T-helper 9 cell (primary cell): ENCODE data around the gene MRPL1.
"Not testable (repeated sequence)": the region's sequence is repeated elsewhere in the genome, so short reads cannot be mapped to it uniquely, and the experiment has no call there.

ENCODE experiments used
- DNase-seq: peaks from one replicate; pipeline ENCODE4 v3.0.0-alpha.2; 2020

MRPL1 gene

GRCh38 chr4:77920371-77920770, 57.7 kb downstream of the MRPL1 start:
- no peak for DNase-seq

DNA sequence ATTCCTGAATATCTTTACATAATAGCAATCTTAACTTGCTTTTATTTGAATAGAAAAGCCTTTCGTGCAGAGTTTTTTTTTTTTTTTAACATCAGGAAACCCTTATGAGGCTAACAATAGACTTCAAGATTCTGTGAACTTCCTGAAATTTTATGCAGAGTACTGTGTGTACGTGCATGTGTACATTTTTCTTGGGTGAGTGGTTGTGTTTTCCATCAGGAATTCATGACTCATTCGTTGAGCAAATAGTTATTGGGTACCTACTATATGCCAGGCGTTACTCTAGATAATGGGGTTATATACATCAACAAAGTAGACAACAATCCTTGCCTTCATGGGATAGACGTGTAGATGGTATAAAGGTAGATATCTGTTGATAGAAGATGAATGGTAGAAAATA, 59.1 kb downstream of the MRPL1 start:
- DNase-seq = no peak

GRCh38 chr4:77922158-77923094, 59.8 kb downstream of the MRPL1 start:
- DNase-seq = no peak

- DNase-seq = no peak
These were observed 65.6 kb downstream of the MRPL1 start for GRCh38 chr4:77927991-77928925.

DNA sequence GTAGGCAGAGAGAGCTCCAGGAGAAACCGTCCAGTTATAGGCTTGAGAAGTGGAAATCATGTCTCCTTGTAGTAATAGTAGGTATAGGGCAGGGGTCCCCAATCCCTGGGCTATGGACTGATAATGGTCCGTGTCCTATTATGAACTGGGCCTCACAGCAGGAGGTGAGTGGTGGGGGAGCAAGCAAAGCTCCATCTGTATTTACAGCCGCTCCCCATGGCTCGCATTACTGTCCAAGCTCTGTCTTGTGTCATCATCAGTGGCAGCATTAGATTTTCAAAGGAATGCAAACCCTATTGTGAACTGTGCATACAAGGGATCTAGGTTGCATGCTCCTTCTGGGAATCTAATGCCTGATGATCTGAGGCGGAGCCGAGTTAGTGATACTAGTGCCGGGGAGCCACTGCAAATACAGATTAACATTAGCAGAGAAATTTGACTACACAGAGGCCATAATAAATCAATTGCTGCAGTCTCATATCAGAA, 67.6 kb downstream of the MRPL1 start:
- no peak for DNase-seq

DNA sequence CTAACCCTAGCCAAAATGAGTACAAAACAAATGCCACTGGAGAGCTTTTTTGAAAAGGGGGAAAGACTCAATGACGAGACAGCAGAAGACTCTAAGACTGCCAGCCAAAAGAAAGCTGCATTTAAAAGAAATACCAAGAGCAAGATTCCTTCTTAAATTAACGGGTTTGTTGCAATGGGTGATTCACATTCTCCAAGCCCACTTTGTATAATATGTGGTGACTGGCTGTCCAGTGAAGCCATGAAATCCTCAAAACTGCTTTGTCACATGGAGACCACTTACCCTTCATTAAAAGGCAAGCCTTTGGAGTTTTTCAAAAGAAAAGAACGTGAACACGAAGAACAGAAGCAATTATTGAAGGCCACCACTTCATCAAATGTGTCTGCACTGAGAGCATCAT, 68.2 kb downstream of the MRPL1 start:
- no peak for DNase-seq

DNA sequence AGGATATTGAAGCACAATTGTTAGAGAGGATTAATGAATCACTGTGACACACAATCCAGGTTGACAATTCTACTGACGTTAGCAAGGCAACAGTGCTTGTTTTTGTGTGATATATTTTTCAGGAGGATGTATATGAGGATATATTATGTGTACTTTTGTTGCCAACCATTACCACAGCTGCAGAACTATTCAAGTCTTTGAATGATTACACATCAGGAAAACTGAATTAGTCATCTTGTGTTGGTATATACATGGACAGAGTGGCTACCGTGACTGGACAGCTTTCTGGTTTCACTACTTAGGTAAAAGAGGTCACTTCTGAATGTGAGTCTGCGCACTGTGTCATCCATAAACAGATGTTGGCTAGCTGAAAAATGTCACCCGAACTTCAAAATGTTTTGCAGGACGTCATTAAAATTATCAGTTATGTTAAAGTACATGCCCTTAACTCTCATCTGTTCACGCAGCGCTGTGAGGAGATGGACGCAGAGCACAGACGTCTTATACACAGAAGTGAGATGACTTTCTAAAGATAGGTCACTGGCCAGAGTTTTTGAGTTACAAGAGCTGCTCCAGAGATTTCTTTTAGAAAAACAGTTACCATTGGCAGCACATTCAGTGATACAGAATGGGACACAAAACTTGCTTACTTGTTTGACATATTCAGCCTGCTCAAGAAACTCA, 69.0 kb downstream of the MRPL1 start:
- DNase-seq = no peak

- DNase-seq = no peak
These were observed 75.9 kb downstream of the MRPL1 start for GRCh38 chr4:77938560-77938959.

GRCh38 chr4:77945929-77946328, 83.3 kb downstream of the MRPL1 start:
- not testable (repeated sequence) for DNase-seq

DNA sequence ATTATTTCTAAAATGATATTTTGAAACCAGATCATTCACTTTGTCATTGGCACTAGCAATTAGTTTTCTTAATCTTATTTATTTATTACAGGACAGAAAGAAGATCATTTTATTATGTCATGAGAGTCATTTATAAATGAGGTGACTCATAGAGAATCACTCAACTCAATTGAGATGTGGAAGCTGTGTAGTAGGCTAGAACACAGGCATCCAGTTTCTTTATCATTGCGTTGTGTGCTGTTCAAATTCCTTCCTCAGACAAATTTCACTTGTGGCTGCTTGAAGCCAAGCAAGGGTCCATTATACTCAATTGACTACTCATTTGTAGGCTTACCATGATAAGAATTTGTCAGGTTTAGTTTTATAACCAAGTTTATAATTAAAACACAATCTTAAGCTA, 87.6 kb downstream of the MRPL1 start:
- no peak for DNase-seq

DNA sequence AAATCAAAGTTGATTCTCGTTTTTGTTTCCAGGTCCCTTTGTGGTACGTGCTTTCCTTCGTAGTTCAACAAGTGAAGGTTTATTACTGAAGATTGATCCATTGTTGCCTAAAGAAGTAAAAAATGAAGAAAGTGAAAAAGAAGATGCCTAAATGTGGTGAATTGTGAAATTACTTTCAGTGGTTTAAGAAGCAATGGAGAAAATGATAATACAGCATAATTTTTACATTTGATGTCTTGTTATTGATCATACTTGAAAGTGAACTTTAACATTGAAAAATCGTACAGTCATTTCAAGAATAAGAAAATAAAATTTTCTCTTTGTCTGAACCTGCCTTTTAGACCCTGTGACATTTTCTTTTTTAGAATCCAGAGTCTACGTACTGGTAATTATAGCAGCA, 89.8 kb downstream of the MRPL1 start:
- DNase-seq = no peak

GRCh38 chr4:77954690-77955089, 92.1 kb downstream of the MRPL1 start:
- DNase-seq = no peak

DNA sequence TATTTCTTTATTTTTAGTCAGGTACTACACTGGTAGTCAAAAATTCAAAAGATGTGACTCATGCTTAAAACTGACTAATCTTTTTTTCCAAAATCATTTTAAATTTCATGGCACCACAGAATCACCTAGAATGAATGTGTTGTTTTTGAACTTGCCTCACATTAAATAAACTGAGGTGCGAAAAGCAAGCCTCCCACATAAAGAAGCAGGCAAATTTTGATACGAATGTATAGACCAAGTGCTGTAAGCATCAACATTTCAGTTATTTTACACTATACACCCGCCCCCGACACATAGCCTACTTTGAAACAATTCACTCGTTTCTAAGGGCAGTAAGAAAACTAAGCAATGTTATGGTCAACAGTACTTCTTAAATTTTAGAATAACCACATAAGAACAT, 94.3 kb downstream of the MRPL1 start:
- no peak for DNase-seq

DNA sequence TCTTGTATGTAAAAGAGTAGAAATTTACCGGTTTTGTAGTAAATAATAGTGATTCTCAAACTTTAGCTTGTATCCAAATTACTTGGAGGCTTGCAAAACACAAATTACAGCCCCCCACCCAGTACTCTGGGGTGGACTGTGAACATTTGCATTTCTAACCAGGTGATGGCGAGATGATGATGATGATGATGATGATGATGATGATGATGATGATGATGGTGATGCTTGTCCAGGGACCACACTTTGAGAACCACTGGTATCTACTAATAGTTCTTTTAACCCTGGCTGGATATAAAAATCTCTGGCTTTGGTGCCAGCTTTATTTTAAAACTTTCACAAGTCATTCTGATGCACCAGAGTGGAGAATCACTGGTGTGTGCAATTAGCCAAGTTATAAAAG, 96.3 kb downstream of the MRPL1 start:
- no peak for DNase-seq

DNA sequence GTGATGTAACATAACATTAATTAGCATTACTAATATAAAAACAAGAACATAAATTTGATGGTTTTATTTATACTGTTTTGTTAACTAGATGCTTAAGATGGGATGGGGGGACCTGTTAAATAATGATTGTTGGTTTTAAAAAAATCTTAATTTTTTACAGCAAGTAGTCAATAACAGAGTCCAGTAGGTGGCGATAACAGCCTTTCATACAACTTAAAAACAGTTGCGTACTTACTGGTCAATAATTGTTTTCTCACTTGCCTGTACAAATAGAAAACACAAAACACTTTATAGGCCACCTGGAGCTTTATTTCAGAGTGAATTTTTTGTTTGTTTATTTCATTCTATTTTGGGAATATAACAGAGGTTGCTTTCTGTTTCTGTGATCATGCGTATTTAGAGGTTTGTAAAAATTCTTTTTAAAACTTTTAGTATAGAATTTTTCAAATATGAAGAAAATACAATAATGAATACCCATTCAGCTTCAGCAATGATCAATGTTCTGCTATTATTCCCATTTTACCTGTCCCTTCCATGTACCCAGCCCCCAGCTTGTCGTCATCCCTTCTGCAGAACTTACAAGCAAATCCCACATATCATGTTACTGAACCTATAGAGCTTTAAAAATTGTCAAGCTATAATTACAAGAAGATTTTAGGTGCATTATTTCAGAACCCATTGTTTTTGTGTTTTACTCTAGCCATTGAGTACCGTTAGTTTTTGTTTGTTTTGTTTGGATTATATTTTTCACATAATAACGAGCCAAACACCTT, 97.1 kb downstream of the MRPL1 start:
- no peak for DNase-seq

DNA sequence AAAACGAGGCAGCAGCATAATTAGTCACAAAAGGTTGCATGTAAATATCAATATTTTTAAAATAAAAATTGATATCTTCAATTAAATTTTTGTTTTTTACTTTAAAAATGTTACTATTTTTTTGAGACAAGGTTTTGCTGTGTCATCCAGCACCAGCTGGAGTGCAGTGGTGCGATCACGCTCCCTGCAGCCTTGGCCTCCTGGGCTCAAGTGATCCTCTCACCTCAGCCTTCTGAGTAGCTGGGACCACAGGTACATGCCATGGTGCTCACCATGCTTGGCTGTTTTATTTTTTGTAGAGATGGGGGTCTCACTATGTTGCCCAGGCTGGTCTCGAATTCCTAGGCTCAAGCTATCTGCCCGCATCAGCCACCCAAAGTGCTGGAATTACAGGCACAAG, 97.7 kb downstream of the MRPL1 start:
- no peak for DNase-seq

- DNase-seq = no peak
These were observed 100.4 kb downstream of the MRPL1 start for GRCh38 chr4:77963004-77963403.

DNA sequence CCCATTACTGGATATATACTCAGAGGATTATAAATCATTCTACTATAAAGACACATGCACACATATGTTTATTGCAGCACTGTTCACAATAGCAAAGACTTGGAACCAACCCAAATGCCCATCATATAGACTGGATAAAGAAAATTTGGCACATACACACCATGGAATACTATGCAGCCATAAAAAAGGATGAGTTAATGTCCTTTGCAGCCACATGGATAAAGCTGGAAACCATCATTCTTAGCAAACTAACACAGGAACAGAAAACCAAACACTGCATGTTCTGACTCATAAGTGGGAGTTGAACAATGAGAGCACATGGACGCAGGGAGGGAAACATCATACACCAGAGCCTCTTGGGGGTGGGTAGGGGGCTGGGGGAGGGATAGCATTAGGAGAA, 111.0 kb downstream of the MRPL1 start:
- not testable (repeated sequence) for DNase-seq

DNA sequence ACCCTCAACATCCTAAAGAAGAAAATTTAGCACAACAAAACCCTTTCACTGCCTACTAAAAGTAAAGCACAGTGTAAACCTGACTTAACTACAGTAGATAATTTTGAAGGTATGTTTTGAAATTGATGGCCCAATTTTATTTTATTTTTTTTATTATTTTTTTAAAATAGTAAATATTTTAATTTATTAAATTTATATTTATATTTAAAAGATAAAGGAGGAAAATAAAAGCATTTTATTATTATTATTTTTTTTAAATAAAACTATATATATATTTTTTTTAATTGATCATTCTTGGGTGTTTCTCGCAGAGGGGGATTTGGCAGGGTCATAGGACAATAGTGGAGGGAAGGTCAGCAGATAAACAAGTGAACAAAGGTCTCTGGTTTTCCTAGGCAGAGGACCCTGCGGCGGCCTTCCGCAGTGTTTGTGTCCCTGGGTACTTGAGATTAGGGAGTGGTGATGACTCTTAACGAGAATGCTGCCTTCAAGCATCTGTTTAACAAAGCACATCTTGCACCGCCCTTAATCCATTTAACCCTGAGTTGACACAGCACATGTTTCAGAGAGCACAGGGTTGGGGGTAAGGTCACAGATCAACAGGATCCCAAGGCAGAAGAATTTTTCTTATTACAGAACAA, 120.4 kb downstream of the MRPL1 start:
- not testable (repeated sequence) for DNase-seq

- not testable (repeated sequence) for DNase-seq
These were observed 121.1 kb downstream of the MRPL1 start for GRCh38 chr4:77983612-77984311.

DNA sequence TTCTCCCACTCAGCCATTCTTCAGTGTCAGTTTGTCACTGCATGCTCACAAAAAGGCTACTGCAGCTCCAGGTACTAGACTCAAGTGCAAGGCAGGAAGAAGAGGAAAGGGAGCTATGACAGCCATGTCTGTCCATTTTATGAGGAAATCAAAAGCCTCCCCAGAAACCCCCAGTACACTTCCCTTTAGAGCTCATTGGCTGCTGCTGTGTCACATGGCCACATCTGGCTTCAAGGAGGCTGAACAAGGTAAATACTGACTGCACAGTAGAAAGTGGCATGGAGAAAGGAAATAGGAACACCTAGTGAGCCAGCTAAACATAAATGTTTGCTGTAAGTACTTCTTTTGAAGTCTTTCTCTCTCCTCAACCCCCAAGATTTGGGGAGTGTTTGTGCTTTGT, 127.3 kb downstream of the MRPL1 start:
- no peak for DNase-seq
